Lung (tissue), 12 donors: Measurements from ENCODE around the gene MME. TPM values are rescaled to one million over a fixed set of nuclear protein-coding genes. Genes with fewer than 3 reads are reported as not detected.

Experiments
- ATAC-seq: fragments of 200-7000 bp; cut with Tn5 transposase; one replicate; pipeline ENCODE4 v1.9.1; 2020; ENCODE audit warnings: moderate number of reproducible peaks; ENCODE audit not compliant: insufficient read depth, low FRiP score
- DNase-seq, 3 donors: peaks; one replicate each; pipeline ENCODE4 v3.0.0-alpha.2; 2013 to 2017
- H3K27ac ChIP-seq, 2 donors: one replicate each; pipeline ENCODE4 v1.5.1; 2013; ENCODE audit warnings: mild to moderate bottlenecking in 2 of 2, moderate library complexity in 2 of 2, control low read depth in 1 of 2, inconsistent platforms in 1 of 2, low read depth in 1 of 2, low read length in 1 of 2
- H3K27me3 ChIP-seq, 3 donors: one replicate each; pipeline ENCODE4 v1.5.1; 2013; ENCODE audit warnings: low read length in 2 of 3; ENCODE audit not compliant: control insufficient read depth in 3 of 3, insufficient read depth in 3 of 3
- H3K36me3 ChIP-seq, 4 donors: one replicate each; pipeline ENCODE4 v1.5.1; 2013; ENCODE audit warnings: low read length in 4 of 4, mild to moderate bottlenecking in 1 of 4, moderate library complexity in 1 of 4; ENCODE audit not compliant: control insufficient read depth in 4 of 4, insufficient read depth in 4 of 4
- H3K4me1 ChIP-seq, 5 donors: one replicate each; pipeline ENCODE4 v1.5.1; 2013; ENCODE audit warnings: low read length in 5 of 5, mild to moderate bottlenecking in 2 of 5, moderate library complexity in 1 of 5; ENCODE audit not compliant: control insufficient read depth in 5 of 5, insufficient read depth in 5 of 5
- H3K4me3 ChIP-seq: one replicate; pipeline ENCODE4 v1.5.1; 2013; ENCODE audit warnings: mild to moderate bottlenecking, control low read depth, moderate library complexity
- H3K9ac ChIP-seq, 2 donors: one replicate each; pipeline ENCODE4 v1.5.1; 2013; ENCODE audit warnings: low read length in 2 of 2, control low read depth in 1 of 2; ENCODE audit not compliant: insufficient read depth in 1 of 2
- H3K9me3 ChIP-seq, 4 donors: one replicate each; pipeline ENCODE4 v1.5.1; 2013; ENCODE audit warnings: low read length in 3 of 4, mild to moderate bottlenecking in 1 of 4, moderate library complexity in 1 of 4; ENCODE audit not compliant: control insufficient read depth in 4 of 4, insufficient read depth in 3 of 4
- WGBS, 2 donors: extraction: QIAGEN DNeasy Blood & Tissue Kit; methylation state at CpG; one replicate each; pipeline ENCODE4 v1.1.7; 2013; 5-methylcytosine and 5-hydroxymethylcytosine counted together
- polyA plus RNA-seq, 2 donors: library from polyadenylated mRNA; stranded (reverse); fragments of 200-250 nt; gene quantifications; one replicate each; pipeline ENCODE4 v1.2.1, GENCODE V29; 2013
- total RNA-seq, 2 donors: library from RNA; depleted of rRNA in 1 of 2; stranded (reverse); fragments of >200 nt in 1 of 2; gene quantifications; one replicate each; pipeline ENCODE4 v1.2.1, GENCODE V29; 2014 to 2021
- TF ChIP-seq, protein P1 (sequence below): IDR thresholded peaks from 2 replicates; pipeline ENCODE4 v1.5.1; 2012; ENCODE audit warnings: mild to moderate bottlenecking; ENCODE audit errors: control extremely low read depth, extremely low read depth
- donor health status: control.
- donor health status: control.
- donor health status: Bipolar disorder and iron deficiency.
- donor health status: healthy.
- donor health status: DM: yes; HTN: yes; CAD: no.

Gene MME
- total and polyA plus RNA-seq, 4 donors = 7.9 to 41.0 (median 9.2) TPM

GRCh38 chr3:155179966-155180757, 100.0 kb downstream of the MME start:
- no peak for DNase-seq
- 88 to 95% methylated on average over 5 of the region's 5 CpGs for WGBS, 2 donors
- Histone ChIP-seq H3K9me3 (no peaks in the 10 kb centered on the region), H3K4me1 (no peaks in the 10 kb centered on the region), H3K27me3 (no peaks in the 10 kb centered on the region), H3K27ac (no peak overlapping the region), H3K4me3 (no peak overlapping the region), H3K9ac (no peak overlapping the region), H3K36me3 (no peaks in the 10 kb centered on the region)
- TF ChIP-seq, protein P1, sequence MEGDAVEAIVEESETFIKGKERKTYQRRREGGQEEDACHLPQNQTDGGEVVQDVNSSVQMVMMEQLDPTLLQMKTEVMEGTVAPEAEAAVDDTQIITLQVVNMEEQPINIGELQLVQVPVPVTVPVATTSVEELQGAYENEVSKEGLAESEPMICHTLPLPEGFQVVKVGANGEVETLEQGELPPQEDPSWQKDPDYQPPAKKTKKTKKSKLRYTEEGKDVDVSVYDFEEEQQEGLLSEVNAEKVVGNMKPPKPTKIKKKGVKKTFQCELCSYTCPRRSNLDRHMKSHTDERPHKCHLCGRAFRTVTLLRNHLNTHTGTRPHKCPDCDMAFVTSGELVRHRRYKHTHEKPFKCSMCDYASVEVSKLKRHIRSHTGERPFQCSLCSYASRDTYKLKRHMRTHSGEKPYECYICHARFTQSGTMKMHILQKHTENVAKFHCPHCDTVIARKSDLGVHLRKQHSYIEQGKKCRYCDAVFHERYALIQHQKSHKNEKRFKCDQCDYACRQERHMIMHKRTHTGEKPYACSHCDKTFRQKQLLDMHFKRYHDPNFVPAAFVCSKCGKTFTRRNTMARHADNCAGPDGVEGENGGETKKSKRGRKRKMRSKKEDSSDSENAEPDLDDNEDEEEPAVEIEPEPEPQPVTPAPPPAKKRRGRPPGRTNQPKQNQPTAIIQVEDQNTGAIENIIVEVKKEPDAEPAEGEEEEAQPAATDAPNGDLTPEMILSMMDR = no peak
- ATAC-seq = no peak

DNA sequence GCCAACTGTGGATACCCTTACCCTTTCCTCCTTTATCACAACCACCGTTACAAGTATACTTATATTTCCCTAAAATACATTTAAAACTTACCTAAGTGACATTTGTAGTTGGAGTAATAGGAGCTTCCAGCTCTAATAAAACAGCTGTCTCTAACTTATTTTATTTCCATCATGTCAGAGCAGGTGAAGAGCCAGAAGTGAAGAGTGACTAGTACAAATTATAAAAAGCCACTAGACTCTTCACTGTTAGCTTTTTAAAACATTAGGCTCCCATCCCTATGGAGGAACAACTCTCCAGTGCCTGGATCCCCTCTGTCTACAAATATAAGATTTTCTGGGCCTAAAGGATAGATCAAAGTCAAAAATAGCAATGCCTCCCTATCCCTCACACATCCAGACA, 102.3 kb downstream of the MME start:
- H3K36me3 ChIP-seq = no peaks in the 10 kb centered on the region
- H3K4me3 ChIP-seq = no peak overlapping the region
- no peak for DNase-seq
- ATAC-seq = no peak
- no peaks in the 10 kb centered on the region for H3K4me1 ChIP-seq
- H3K9me3 ChIP-seq = no peaks in the 10 kb centered on the region
- no peak overlapping the region for H3K27ac ChIP-seq
- TF ChIP-seq, protein P1 = no peak
- H3K27me3 ChIP-seq = no peaks in the 10 kb centered on the region
- 91 to 97% methylated on average over 1 of the region's 1 CpG for WGBS, 2 donors
- no peak overlapping the region for H3K9ac ChIP-seq

- no peak overlapping the region for H3K27ac ChIP-seq
- H3K9ac ChIP-seq = no peak overlapping the region
- H3K27me3 ChIP-seq = no peaks in the 10 kb centered on the region
- no peak overlapping the region for H3K4me3 ChIP-seq
- peaks cover 0 to 5% (median 0%) of the 10 kb centered on the region in 5 donors for H3K4me1 ChIP-seq
- TF ChIP-seq, protein P1 = no peak
- H3K9me3 ChIP-seq = no peaks in the 10 kb centered on the region
- no peaks in the 10 kb centered on the region for H3K36me3 ChIP-seq
- ATAC-seq = no peak
- peak in 1 of 3 donors; percentile 20 for DNase-seq
- 26 to 37% methylated on average over 1 of the region's 1 CpG for WGBS, 2 donors
These were observed 103.9 kb downstream of the MME start for GRCh38 chr3:155184011-155184410.
